Body of pancreas (tissue), 4 donors: Measurements from ENCODE around the gene FHAD1. TPM values are rescaled to one million over a fixed set of nuclear protein-coding genes. Genes with fewer than 3 reads are reported as not detected.

Source experiments
- ATAC-seq: fragments of 150-250 bp; one replicate; pipeline ENCODE4 v1.9.1; 2016
- DNase-seq, 4 donors: peaks; one replicate each; pipeline ENCODE4 v3.0.0-alpha.2; 2019
- H3K27ac ChIP-seq, 4 donors: fragments of 200-600 bp; sonication (generic); 1 replicate in 3 of 4; 2 replicates in 1 of 4; pipeline versions ENCODE4 v1.5.1 to v1.6.1; 2016 to 2019; ENCODE audit warnings: mild to moderate bottlenecking in 1 of 4, mixed read lengths in 1 of 4, moderate library complexity in 1 of 4
- H3K27me3 ChIP-seq, 2 donors: fragments of 200-600 bp; sonication (generic); one replicate each; pipeline ENCODE4 v1.6.0; 2016; ENCODE audit warnings: mild to moderate bottlenecking in 1 of 2
- H3K36me3 ChIP-seq, 2 donors: fragments of 200-600 bp; sonication (generic); replicated peaks in 1 of 2; 2 replicates each; pipeline ENCODE4 v1.5.1; 2016; ENCODE audit warnings: low read depth in 2 of 2; ENCODE audit not compliant: insufficient read depth in 1 of 2
- H3K4me1 ChIP-seq: fragments of 200-600 bp; sonication (generic); one replicate; pipeline ENCODE4 v1.6.0; 2016
- H3K4me3 ChIP-seq, 2 donors: fragments of 200-600 bp; sonication (generic); 1 replicate in 1 of 2; 2 replicates in 1 of 2; pipeline ENCODE4 v1.5.1; 2016 to 2019
- H3K9me3 ChIP-seq, 3 donors: fragments of 200-600 bp; sonication (generic); 1 replicate in 2 of 3; 2 replicates in 1 of 3; pipeline ENCODE4 v1.5.1; 2016
- CTCF ChIP-seq, 7 experiments: fragments of 450-650 bp in 4 of 7; fragments of 200-600 bp in 3 of 7; sonication (generic) in 3 of 7; IDR thresholded peaks; one replicate each; pipeline ENCODE4 v1.5.1; 2016 to 2019; ENCODE audit warnings: antibody characterized with exemption in 7 of 7
- POLR2A ChIP-seq, 3 donors: fragments of 450-650 bp; IDR thresholded peaks; one replicate each; pipeline ENCODE4 v1.6.1; 2016; ENCODE audit warnings: antibody characterized with exemption in 3 of 3, mild to moderate bottlenecking in 2 of 3
- WGBS, 2 donors: methylation state at CpG; one replicate each; pipeline ENCODE4 v1.1.5; 2017; 5-methylcytosine and 5-hydroxymethylcytosine counted together
- intact Hi-C: fragments of 100-400 bp; cut with DNase I; formaldehyde crosslinking; loops from one replicate; pipeline ENCODE4 v1.15.1; 2023
- total RNA-seq, 2 donors: library from RNA; depleted of rRNA; stranded (reverse); fragments of >200 nt; gene quantifications; one replicate each; pipeline ENCODE4 v1.1.0, GENCODE V29; 2016

FHAD1 gene
- total RNA-seq, 2 donors from 2014 or later = 2.9 to 4.9 TPM

GRCh38 chr1:15244813-15245212, 2.2 kb upstream of the FHAD1 start:
- intact Hi-C loops = no loop called here
- Histone ChIP-seq H3K27me3 (no peaks in the 10 kb centered on the region), H3K9me3 (no peaks in the 10 kb centered on the region), H3K36me3 (no peaks in the 10 kb centered on the region), H3K4me1 (peaks cover 13% of the 10 kb centered on the region), H3K4me3 (no peak overlapping the region), H3K27ac (no peak overlapping the region)
- ATAC-seq (no peak), DNase-seq (no peak)
- WGBS, 2 donors = 84 to 93% methylated on average over 5 of the region's 5 CpGs
- TF ChIP-seq POLR2A (IDR thresholded peaks at IDR 0.05) (no peak), CTCF (IDR thresholded peaks at IDR 0.05) (no peak)

GRCh38 chr1:15245593-15246360, 1.2 kb upstream of the FHAD1 start:
- Histone ChIP-seq H3K36me3 (no peaks in the 10 kb centered on the region), H3K9me3 (no peaks in the 10 kb centered on the region), H3K4me3 (no peak overlapping the region), H3K27me3 (no peaks in the 10 kb centered on the region), H3K27ac (peak overlapping the region in 1 of 4 donors; percentile 30), H3K4me1 (peaks cover 13% of the 10 kb centered on the region)
- WGBS, 2 donors = 70 to 75% methylated on average over 11 of the region's 11 CpGs
- DNase-seq (peak in 1 of 4 donors; percentile 55), ATAC-seq (no peak)
- intact Hi-C loops = no loop called here
- TF ChIP-seq POLR2A (IDR thresholded peaks at IDR 0.05) = no peak
- no peak for TF ChIP-seq CTCF (IDR thresholded peaks at IDR 0.05)

- no peak overlapping the region for H3K4me3 ChIP-seq
- no peaks in the 10 kb centered on the region for H3K27me3 ChIP-seq
- H3K27ac ChIP-seq = no peak overlapping the region
- TF ChIP-seq POLR2A (IDR thresholded peaks at IDR 0.05) = no peak
- TF ChIP-seq CTCF (IDR thresholded peaks at IDR 0.05) = no peak
- intact Hi-C loops = no loop called here
- 90 to 93% methylated on average over 4 of the region's 4 CpGs for WGBS, 2 donors
- peaks cover 13% of the 10 kb centered on the region for H3K4me1 ChIP-seq
- no peak for ATAC-seq
- DNase-seq = no peak
- H3K36me3 ChIP-seq = no peaks in the 10 kb centered on the region
- H3K9me3 ChIP-seq = no peaks in the 10 kb centered on the region
Observed at GRCh38 chr1:15248216-15248615, 1.2 kb downstream of the FHAD1 start.

GRCh38 chr1:15249081-15249480, 2.1 kb downstream of the FHAD1 start:
- H3K4me1 ChIP-seq = peaks cover 13% of the 10 kb centered on the region
- ATAC-seq (no peak), DNase-seq (no peak)
- no peak for TF ChIP-seq CTCF (IDR thresholded peaks at IDR 0.05)
- TF ChIP-seq POLR2A (IDR thresholded peaks at IDR 0.05) = no peak
- H3K36me3 ChIP-seq = no peaks in the 10 kb centered on the region
- H3K27ac ChIP-seq = no peak overlapping the region
- H3K9me3 ChIP-seq = no peaks in the 10 kb centered on the region
- no peak overlapping the region for H3K4me3 ChIP-seq
- no peaks in the 10 kb centered on the region for H3K27me3 ChIP-seq
- 50 to 52% methylated on average over 5 of the region's 5 CpGs for WGBS, 2 donors
- intact Hi-C loops = no loop called here
